Jurkat, Clone E6-1 (cell line): ENCODE results near the gene CACNA1G. TPM values are rescaled to one million over a fixed set of nuclear protein-coding genes. Genes with fewer than 3 reads are reported as not detected.
A peak's percentile ranks its signal among the peaks of the same experiment; 100 is the strongest.

Experiments
- DNase-seq: peaks from one replicate; pipeline ENCODE4 v3.0.0-alpha.2; 2011; ENCODE audit warnings: low read depth, low spot score
- H3K4me3 ChIP-seq: 2 replicates; pipeline ENCODE4 v1.5.1; 2011; ENCODE audit warnings: mild to moderate bottlenecking, low read length, control low read depth, moderate library complexity
- polyA plus RNA-seq: library from polyadenylated mRNA; unstranded; fragments of >200 nt; gene quantifications from one replicate; pipeline ENCODE4 v1.2.1, GENCODE V29; 2012; ENCODE audit warnings: missing spikeins; ENCODE audit not compliant: insufficient read length, insufficient read depth

The CACNA1G gene
- polyA plus RNA-seq = not detected

DNA sequence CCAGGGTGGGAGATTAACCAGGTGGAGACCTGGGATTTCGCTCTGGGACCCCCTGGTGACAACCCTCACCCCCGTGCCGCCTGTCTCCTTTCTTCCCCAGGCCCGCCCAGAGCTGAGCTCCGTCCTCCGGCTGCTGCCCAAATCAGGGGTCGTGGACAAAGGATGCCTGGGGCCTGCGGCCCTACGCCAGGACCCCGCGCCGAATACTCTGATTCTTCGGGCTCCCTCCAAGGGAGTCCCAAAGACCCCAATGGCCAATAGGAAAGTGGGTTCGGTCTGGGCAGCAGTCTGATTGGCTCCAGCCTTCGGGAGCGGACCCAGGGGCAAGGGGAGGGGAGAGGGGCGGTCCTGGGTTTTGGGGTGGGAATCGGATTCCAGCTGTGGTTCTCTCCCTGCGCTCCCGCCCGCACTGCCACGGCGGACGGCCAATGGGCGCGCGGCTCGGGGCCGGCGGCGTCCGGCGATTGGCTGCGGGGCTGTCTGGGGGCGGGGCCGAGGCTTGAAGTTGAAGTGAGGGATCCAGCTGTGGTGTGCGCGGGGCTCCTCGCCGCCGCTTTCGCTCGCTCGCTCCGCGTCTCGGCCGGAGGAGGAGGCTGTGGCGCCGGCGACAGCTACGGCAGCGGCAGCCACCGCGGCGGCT is at the start of gene CACNA1G:
Gene CACNA1G (plus strand): TSS at position 531 of the 640 bp plus-strand sequence. CDS start 745 bp downstream, outside the sequence.
- peak; percentile 62 for DNase-seq
- H3K4me3 ChIP-seq = no peak within 1 kb of the TSS

DNA sequence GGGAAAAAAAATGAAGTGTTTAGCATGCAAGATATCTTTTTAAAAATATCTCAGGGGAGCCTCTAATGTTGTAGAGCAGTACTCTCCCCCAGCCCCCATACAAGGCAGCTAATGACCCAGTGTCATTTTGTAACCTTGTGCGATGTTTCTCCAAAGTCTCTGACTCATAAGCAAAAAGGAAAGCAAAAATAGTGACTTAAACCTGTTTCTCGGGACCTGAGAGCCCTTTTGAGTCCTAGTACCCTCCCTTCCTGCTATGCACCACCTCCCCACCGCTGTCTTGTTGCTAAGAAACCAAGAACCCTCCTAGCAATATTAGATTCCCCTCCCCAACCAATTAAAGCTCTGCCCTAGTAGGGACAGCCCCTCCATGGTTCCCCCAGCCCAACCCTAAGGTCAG is 49.5 kb upstream of the CACNA1G start:
- H3K4me3 ChIP-seq = no peak overlapping the region
- no peak for DNase-seq

DNA sequence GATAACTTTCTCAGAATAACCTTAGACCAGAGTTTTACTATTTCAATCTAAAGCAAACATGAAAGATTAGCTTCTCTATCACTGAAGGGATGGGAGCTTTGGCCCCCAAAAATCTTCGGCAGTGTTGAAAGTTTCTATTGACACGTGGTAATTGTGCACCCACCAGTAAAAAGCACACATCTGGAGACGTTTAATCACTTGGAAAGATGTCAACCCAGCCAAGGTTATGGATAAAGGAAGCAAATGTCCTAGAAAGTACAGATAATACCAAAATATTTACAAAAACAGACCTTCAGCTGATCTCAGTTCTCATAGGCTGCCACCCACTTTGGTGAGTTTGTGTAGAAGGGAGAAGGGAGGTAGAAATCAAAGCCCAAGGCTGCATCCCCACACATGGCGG is 47.0 kb upstream of the CACNA1G start:
- no peak overlapping the region for H3K4me3 ChIP-seq
- DNase-seq = no peak

DNA sequence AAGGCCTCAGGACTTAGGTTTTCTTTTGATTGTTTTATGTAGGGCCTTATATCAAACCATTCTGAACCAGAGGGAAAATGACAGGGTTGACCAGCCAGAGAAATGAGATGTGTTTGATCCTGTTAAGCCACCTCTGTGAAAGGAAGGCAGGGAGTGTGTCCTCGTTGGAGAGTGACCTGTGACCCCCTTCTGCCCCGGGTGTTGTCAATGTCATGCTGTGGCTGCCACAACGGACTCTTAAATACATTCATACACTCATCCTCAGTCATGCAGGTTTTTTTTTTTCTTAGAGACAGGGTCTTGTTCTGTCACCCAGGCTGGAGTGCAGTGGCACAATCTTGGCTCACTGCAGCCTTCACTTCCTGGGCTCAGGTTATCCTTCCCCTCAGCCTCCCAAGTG is 46.1 kb upstream of the CACNA1G start:
- no peak for DNase-seq
- no peak overlapping the region for H3K4me3 ChIP-seq

DNA sequence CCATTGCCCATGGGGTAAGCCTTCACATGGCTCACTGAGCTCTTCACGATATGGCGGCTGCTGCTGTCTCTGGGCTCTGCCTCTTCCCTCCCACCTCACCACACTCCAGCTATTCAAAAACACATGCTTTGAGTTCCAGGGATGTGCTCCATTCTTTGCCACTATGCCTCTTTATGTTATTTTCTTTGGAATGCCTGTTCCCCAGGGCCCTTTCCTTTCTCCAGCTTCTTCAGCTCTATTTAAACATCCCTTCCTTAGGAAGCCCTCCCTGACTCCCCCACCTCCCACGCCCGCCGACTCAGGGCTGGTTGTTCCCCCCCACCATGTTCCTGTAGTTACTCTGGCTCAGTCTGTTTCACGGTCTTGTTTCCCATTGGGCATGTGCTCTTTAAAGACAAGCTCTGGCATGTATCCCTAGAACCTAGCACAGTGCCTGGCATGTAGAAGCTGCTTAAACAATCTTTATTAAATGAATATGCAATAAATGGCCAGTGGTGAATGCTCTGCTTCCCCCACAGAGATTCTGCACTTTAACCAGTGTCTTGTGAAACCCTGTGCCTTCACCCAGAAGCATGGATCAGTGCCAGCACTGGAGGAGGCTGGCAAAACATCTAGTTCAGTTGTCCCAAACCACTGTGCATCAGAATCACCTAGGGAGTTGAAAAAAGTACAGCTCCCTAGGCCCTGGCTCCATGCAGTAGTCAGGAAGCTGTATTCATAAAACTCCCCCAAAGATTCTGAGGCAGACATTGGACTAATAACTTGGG is 45.4 kb upstream of the CACNA1G start:
- H3K4me3 ChIP-seq = no peak overlapping the region
- DNase-seq = no peak

DNA sequence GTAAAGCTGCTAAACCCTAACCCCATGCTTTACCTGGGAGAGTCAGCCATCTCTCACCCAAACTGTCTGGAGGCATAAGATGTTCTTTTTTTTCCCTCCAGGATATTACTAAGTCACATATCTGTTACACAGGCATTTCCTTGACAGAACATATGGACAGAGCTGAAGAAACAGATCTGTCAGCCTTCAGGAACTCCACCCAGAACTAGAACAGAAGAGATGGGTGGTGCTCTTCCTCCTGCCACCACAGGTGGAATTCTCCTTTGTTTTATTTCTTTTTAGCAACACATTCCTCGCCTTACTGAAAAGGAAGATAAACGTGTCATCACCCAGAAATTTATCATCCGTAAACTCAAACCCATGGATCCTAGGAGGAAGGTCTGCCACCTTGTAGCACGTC is 43.5 kb upstream of the CACNA1G start:
- DNase-seq = no peak
- no peak overlapping the region for H3K4me3 ChIP-seq

DNA sequence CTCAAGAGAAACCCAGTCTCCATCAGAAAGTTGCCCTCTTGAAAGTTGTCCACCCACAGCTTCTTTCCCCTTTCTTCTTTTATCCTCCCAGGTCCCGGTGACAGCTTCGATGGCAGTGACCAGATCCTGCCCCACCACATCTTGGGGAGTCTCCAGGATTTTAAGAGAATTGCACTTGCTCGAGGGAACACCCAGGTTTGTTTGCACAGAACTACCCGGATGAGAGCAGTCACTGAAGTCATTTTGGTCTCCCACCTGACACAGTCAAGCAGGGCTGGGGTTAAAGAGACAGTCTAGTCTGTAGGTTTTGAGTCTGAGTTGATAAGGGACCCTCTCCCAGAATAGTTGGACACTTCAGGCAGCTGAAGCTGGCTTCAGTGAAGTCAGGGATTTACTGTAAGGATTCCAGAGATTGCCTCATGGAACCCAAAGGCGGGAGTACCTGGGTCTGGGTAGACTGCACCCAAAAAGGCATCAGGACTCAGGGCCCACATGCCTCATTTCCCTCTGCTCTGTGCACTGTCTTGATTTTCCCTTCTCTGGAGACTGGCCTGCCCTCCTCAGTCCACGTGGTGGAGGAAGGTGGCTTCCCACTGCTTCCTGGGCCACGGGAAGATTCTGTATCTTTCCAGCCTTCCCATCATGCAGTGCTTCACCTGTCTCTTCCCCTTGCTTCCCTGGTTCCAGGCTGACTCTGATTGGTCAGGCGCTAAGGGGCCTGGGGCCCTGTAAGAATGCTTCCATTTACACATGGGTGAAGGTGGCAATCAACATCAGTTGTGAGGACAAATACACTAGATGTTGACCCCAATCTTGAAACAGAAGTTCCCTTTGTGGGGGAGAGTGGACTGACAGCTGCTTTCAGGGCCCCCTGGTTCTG is 42.8 kb upstream of the CACNA1G start:
- H3K4me3 ChIP-seq = no peak overlapping the region
- no peak for DNase-seq

DNA sequence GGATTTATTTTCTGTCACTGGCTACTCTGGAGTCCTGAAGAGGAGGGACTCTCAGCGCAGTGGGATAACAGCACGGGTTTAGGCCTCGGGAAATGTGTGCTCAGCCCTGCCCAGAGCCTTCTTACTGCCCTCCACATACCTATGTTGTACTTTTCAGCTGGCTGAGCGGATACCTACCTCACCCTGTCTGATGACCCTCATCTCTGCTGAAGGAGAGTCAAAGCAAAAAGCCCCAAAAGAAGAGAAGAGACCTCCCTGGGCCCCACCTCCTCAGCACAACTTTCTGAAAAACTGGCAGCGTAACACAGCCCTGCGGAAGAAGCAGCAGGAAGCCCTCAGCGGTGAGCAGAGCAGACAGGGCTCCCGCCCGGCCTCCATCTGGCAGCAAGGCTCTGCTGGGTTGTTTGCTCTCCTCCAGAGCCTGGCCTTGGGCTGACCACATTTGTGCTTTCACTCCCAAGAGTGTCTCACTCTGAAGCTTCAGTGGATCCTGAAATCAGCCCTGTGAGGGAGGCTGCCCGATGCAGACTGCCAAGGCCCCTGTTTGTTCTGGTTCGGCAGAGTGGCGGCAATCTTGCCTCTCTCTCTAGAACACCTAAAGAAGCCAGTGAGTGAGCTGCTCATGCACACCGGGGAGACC is 42.0 kb upstream of the CACNA1G start:
- H3K4me3 ChIP-seq = no peak overlapping the region
- no peak for DNase-seq

DNA sequence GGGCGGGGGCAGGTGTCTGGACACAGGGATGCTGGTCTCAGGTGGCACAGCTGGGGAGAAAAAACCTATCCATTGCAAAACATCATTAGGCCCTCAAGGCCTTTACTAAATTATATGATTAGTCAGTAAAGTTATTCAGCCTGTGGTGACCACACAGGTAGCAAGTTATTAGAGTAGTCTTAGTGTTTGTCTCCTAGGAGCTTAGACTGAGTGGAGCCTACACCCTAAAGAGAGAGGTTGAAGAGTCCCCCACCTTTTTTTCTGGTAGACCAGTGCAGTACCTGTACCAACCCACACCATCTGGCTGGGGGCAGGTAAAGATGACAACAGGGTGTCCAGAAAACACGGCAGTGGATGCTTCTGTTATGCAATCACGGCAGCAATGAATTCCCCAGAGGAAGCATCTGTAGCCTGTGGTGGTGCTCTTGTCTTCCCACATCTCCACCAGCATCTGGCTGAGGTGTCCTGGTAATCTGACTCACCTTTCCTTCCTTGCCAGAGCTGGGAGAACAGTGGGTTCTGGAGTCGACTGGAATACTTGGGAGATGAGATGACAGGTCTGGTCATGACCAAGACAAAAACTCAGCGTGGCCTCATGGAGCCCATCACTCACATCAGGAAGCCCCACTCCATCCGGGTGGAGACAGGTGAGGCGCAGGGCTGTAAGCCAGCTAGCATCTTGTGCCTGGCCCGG is 41.2 kb upstream of the CACNA1G start:
- no peak for DNase-seq
- H3K4me3 ChIP-seq = no peak overlapping the region

DNA sequence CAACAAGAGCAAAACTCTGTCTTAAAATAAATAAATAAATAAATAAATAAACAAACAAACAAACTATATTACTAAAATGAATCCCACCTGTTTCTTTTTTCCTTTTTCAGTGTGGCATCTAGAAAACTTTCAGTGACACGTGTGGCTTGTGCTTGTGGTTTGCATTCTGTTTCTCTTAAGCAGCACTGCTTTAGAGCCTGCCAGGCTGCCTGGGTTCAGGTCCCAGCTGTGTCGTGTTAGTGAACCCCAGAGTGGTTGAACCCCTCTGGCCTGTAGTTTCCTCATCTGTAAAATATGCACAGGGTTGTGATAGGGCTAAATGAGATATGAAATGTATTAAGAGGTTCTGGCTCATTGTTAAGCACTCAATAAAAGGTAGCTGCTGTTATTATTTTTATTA is 40.0 kb upstream of the CACNA1G start:
- DNase-seq = no peak
- H3K4me3 ChIP-seq = no peak overlapping the region

DNA sequence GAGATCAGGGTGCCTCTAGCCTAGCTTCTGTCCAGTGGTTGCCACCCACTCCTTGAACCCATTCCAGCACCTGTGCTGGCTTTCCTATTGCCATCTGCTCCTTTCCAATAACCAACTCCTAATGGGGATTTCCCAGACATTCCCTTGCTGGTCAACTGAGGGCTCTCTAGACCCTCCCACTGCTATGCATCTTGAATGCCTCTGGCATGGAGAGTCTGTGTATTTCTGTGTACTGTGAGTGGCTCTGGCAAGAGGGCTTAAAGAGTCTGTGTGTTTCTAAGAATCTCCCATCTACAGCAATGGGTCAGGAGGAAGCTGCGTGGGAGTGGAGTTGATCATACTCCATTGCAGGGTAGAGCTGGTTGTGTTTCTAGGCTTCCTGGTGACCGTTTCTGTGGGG is 39.0 kb upstream of the CACNA1G start:
- no peak for DNase-seq

DNA sequence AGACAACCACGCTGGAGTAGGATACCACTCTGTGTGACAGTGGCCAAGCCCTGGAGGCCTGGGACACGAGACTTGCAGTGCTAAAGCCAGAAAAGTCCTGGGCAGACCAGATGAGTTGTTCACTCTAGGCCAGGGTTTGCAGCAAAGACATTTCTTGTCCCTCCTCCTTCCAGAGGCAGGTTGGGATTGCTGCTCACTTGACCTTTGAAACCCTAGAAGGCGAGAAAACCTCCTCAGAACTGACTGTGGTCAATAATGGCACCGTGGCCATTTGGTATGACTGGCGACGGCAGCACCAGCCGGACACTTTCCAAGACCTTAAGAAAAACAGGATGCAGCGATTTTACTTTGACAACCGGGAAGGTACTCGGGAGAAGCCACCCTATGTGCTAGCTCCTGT is 37.7 kb upstream of the CACNA1G start:
- no peak overlapping the region for H3K4me3 ChIP-seq
- no peak for DNase-seq

More for the DNA sequence above, 39.0 kb upstream of the CACNA1G start:
- no peak overlapping the region for H3K4me3 ChIP-seq

DNA sequence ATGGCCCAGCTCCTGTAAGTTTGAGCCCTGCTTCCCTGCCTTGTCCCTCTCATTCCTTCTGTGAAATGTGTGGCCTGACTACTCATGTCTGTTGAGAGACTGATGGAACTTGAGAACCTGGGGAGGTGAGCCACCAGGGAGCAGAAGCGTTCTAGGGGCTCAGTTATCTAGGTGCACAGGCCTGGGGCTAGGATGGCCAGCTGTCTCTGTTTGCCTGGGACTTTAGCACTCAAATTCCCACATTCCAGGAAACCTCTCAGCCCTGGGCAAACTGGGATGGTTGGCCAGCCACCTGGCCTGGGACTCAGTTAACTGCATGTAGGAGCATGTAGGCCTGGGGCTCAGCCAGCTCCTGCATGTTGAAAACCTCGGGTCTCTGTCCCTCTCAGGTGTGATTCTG is 37.3 kb upstream of the CACNA1G start:
- H3K4me3 ChIP-seq = no peak overlapping the region
- no peak for DNase-seq

DNA sequence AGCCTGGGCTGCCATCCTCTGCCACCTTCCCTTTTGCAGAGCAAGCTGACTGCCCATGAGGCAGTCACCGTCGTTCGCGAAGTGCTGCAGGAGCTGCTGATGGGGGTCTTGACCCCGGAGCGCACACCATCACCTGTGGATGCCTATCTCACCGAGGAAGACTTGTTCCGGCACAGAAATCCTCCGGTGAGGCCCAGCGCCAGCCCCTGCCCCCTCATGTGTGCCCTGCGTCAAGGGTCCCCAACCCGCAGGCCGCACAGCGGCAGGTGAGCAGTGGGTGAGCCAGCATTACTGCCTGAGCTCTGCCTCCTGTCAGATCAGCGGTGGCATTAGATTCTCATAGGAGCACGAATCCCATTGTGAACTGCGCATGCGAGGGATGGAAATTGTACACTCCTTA is 35.7 kb upstream of the CACNA1G start:
- H3K4me3 ChIP-seq = no peak overlapping the region

DNA sequence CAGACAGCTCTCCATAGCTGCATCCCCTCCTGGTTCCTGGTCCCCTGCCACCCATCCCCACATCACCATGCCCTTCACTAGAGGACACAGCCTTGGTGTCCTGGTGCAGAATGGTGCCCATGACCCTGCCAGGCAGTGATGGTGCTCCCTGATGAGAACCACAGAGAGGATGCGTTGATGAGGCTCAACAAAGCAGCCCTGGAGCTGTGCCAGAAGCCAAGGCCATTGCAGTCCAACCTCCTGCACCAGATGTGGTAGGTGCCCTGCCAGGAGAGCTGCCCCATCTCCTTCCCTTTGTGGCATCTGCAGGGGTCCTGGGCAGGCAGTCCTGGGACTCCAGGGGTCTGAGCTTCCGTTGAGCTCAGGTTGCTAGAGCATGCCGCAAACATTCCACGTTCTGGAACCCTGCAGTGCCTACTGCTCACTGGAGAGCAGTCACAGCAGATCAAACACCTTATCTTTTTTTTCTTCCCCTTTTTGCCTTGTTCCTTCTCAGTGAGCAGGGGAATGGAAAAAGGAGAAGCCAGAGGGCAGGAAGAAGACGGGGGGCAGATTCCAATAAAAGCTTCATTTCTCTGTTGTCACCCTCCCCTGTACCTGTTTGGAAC is 33.3 kb upstream of the CACNA1G start:
- no peak for DNase-seq
- H3K4me3 ChIP-seq = no peak overlapping the region

More for the DNA sequence above, 35.7 kb upstream of the CACNA1G start:
- no peak for DNase-seq

DNA sequence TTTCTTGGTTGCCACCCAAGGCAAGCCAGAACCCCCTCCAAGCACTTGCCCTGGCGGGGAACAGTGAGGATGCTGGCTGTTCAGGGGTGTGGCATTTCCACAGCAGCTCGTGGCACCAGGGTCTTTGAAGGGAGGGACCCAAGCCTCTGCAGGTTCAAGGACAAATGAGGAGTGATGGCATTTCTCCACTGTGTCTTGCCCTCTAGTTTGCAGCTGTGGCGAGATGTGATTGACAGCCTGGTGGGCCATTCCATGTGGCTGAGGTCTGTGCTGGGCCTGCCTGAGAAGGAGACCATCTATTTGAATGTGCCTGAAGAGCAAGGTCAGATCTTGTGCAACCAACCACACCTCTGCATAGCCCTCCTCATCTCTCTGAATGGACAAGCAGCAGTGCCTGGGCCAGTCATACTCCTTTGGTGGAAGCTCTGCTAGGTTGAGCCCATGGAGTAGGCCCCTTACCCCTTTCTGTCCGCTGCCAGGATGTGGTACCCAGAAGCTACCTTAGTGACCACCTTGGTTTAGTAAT is 32.5 kb upstream of the CACNA1G start:
- no peak overlapping the region for H3K4me3 ChIP-seq
- DNase-seq = no peak

DNA sequence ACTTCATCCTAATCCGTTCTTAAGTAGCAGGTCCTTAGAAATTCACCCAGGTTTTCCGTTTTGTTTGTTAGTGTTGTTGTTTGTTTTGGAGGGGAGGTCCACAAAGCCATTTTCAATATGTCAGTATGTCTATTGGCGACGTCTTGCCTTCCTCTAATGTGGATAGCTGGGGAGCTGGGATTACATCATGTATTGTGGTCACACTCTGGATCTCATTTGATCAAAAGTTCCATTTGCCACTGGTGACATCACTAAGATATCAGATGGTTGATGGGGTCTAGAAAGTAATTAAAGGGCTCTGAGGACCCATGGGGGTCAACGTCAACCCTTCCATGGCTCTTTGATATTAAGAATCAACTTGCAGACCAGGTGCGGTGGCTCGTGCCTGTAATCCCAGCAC is 30.7 kb upstream of the CACNA1G start:
- no peak for DNase-seq
- H3K4me3 ChIP-seq = no peak overlapping the region

DNA sequence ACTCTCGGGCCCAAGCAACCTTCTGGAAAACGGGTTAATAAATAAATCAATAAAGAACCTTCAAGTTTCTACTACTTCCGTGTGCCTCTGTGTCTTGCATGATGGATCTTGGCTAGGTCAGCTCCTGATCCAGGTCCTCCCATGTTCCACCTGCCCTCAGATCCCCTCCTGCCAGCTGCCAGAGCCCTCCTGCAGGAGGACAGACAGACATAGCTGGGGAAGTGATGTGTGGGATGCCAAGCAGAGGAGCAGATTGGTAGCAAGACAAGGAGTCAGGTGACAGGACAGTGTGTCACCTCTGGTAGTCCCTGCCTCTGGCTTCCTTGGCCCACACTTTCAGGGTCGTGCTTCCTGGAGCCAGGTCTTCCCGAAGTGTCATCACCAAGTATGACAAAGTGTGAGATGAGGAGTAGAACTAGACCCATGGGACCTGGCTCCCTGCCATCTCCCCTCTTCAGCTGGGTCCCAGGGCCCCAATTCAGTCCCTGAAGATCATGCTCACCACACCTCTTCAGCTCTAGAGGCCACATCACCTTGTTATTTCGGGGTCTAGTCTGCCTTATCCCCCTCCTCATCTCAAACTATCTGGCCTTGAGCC is 29.0 kb upstream of the CACNA1G start:
- no peak for DNase-seq
- H3K4me3 ChIP-seq = no peak overlapping the region
